ENCODE results near the gene PIP4K2B.

GRCh38 chr17:38824899-38825761 lies 25.8 kb upstream of the PIP4K2B start, which contains the start of gene CWC25:
- TF ChIP-seq CTCF (IDR thresholded peaks at IDR 0.05; ENCODE audit: poor library complexity, severe bottlenecking) (peak; percentile 8), TAF1 (IDR thresholded peaks at IDR 0.05; ENCODE audit: low read depth) (peak; percentile 62), POLR2AphosphoS5 (IDR thresholded peaks at IDR 0.05) (peak; percentile 97), EZH2 (IDR thresholded peaks at IDR 0.05; ENCODE audit: borderline replicate concordance, insufficient read depth, low read length, poor library complexity, severe bottlenecking) (no peak), EP300 (conservative IDR thresholded peaks at IDR 0.05; ENCODE audit: poor library complexity, severe bottlenecking) (peak; percentile 89), RAD21 (conservative IDR thresholded peaks at IDR 0.05) (no peak)
- TF ChIP-seq, protein P1, sequence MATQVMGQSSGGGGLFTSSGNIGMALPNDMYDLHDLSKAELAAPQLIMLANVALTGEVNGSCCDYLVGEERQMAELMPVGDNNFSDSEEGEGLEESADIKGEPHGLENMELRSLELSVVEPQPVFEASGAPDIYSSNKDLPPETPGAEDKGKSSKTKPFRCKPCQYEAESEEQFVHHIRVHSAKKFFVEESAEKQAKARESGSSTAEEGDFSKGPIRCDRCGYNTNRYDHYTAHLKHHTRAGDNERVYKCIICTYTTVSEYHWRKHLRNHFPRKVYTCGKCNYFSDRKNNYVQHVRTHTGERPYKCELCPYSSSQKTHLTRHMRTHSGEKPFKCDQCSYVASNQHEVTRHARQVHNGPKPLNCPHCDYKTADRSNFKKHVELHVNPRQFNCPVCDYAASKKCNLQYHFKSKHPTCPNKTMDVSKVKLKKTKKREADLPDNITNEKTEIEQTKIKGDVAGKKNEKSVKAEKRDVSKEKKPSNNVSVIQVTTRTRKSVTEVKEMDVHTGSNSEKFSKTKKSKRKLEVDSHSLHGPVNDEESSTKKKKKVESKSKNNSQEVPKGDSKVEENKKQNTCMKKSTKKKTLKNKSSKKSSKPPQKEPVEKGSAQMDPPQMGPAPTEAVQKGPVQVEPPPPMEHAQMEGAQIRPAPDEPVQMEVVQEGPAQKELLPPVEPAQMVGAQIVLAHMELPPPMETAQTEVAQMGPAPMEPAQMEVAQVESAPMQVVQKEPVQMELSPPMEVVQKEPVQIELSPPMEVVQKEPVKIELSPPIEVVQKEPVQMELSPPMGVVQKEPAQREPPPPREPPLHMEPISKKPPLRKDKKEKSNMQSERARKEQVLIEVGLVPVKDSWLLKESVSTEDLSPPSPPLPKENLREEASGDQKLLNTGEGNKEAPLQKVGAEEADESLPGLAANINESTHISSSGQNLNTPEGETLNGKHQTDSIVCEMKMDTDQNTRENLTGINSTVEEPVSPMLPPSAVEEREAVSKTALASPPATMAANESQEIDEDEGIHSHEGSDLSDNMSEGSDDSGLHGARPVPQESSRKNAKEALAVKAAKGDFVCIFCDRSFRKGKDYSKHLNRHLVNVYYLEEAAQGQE (IDR thresholded peaks at IDR 0.05; ENCODE audit: borderline replicate concordance): peak; percentile 50

All from neural cell (in vitro differentiated cells).